Tibial nerve (tissue), 4 donors: Measurements from ENCODE around the gene NT5C3B.
A peak's percentile ranks its signal among the peaks of the same experiment; 100 is the strongest.

ENCODE experiments used
- CTCF ChIP-seq, 5 experiments: fragments of 200-600 bp in 3 of 5; fragments of 450-650 bp in 2 of 5; sonication (generic) in 3 of 5; IDR thresholded peaks; one replicate each; pipeline ENCODE4 v1.5.1; 2016 to 2019; ENCODE audit warnings: antibody characterized with exemption in 5 of 5, mild to moderate bottlenecking in 3 of 5, moderate library complexity in 2 of 5
- EP300 ChIP-seq, 2 donors: sonication (generic); formaldehyde crosslinking; IDR thresholded peaks; one replicate each; pipeline ENCODE4 v1.6.1; 2017; ENCODE audit warnings: antibody characterized with exemption in 2 of 2, mild to moderate bottlenecking in 1 of 2
- POLR2A ChIP-seq, 2 donors: fragments of 450-650 bp; IDR thresholded peaks; one replicate each; pipeline ENCODE4 v1.6.1; 2017; ENCODE audit warnings: antibody characterized with exemption in 2 of 2, mild to moderate bottlenecking in 2 of 2, moderate library complexity in 2 of 2

GRCh38 chr17:41864836-41865595 is 29.0 kb upstream of the NT5C3B start, which contains the start of gene KLHL11:
- TF ChIP-seq CTCF (IDR thresholded peaks at IDR 0.05) (peak in 1 of 5 experiments; percentile 44), POLR2A (IDR thresholded peaks at IDR 0.05) (peak; percentile 68 to 83), EP300 (IDR thresholded peaks at IDR 0.05) (peak in 1 of 2 donors; percentile 87)
